GM18861 (cell line): ENCODE data around the gene AMDHD2.

Experiments used
- ATAC-seq: cut with Tn5 transposase; IDR thresholded peaks from one replicate; pipeline ENCODE4 v1.9.1; 2021; ENCODE audit not compliant: unreplicated experiment

AMDHD2 gene

GRCh38 chr16:2482708-2483534 lies 37.2 kb upstream of the AMDHD2 start:
- ATAC-seq, result no peak

GRCh38 chr16:2483939-2484897 lies 36.0 kb upstream of the AMDHD2 start:
- ATAC-seq, result no peak

GRCh38 chr16:2484898-2485508 lies 35.2 kb upstream of the AMDHD2 start:
- no peak for ATAC-seq

GRCh38 chr16:2485811-2486507 lies 34.2 kb upstream of the AMDHD2 start:
- no peak for ATAC-seq

GRCh38 chr16:2486645-2487516 lies 33.3 kb upstream of the AMDHD2 start:
- peak; percentile 75 for ATAC-seq

GRCh38 chr16:2487517-2487842 lies 32.7 kb upstream of the AMDHD2 start:
- ATAC-seq, result no peak

GRCh38 chr16:2487903-2488531 lies 32.2 kb upstream of the AMDHD2 start:
- ATAC-seq, result no peak

GRCh38 chr16:2489581-2489980 lies 30.6 kb upstream of the AMDHD2 start:
- ATAC-seq, result no peak

GRCh38 chr16:2490190-2491105 lies 29.7 kb upstream of the AMDHD2 start:
- ATAC-seq, result no peak

- ATAC-seq, result no peak
These were observed 27.9 kb upstream of the AMDHD2 start for GRCh38 chr16:2492292-2492691.

GRCh38 chr16:2493605-2494004 lies 26.6 kb upstream of the AMDHD2 start:
- no peak for ATAC-seq

GRCh38 chr16:2494616-2495015 lies 25.6 kb upstream of the AMDHD2 start:
- ATAC-seq, result no peak

GRCh38 chr16:2495041-2495440 lies 25.1 kb upstream of the AMDHD2 start:
- ATAC-seq, result no peak

GRCh38 chr16:2496223-2497115 lies 23.7 kb upstream of the AMDHD2 start:
- ATAC-seq, result no peak

- no peak for ATAC-seq
These were observed 23.0 kb upstream of the AMDHD2 start for GRCh38 chr16:2497116-2497630.

GRCh38 chr16:2497695-2498484 lies 22.3 kb upstream of the AMDHD2 start:
- ATAC-seq, result no peak
